Activated CD4-positive, alpha-beta memory T cell treated with anti-CD3 and anti-CD28 coated beads, Interleukin-2, amount 10 ng/mL, durations not matched to agents 7 days and 5 days (primary cell): ENCODE data around the gene LIPE. TPM values are rescaled to one million over a fixed set of nuclear protein-coding genes. Genes with fewer than 3 reads are reported as not detected.

ENCODE experiments used
- CTCF ChIA-PET: fragments of 350-600 bp; sonication (Branson Sonifier 250); formaldehyde crosslinking; loops from one replicate; lab custom pipeline; 2021; ENCODE audit warnings: antibody characterized with exemption, inconsistent platforms; lab: Charles Lee
- POLR2A ChIA-PET: fragments of 350-600 bp; sonication (Branson Sonifier 250); formaldehyde crosslinking; loops from one replicate; lab custom pipeline; 2021; ENCODE audit warnings: antibody characterized with exemption; lab: Charles Lee
- DNase-seq: peaks from one replicate; pipeline ENCODE4 v3.0.0-alpha.2; 2020
- H3K27ac Mint-ChIP-seq: one replicate; pipeline ENCODE4 v1.8.0; 2021; ENCODE audit warnings: mild to moderate bottlenecking, mixed read lengths
- H3K27me3 Mint-ChIP-seq: one replicate; pipeline ENCODE4 v1.8.0; 2021; ENCODE audit warnings: mixed read lengths
- H3K36me3 Mint-ChIP-seq: one replicate; pipeline ENCODE4 v1.8.0; 2021; ENCODE audit warnings: low read depth, mixed read lengths
- H3K4me1 Mint-ChIP-seq: one replicate; pipeline ENCODE4 v1.8.0; 2021; ENCODE audit warnings: mixed read lengths
- H3K4me3 Mint-ChIP-seq: one replicate; pipeline ENCODE4 v1.8.0; 2021; ENCODE audit warnings: mild to moderate bottlenecking, mixed read lengths
- H3K9me3 Mint-ChIP-seq: one replicate; pipeline ENCODE4 v1.8.0; 2021; ENCODE audit warnings: mixed read lengths
- total RNA-seq, 2 experiments: library from RNA; stranded (reverse); gene quantifications; one replicate each; pipeline ENCODE4 v1.2.3, GENCODE V29; 2021

Gene LIPE
- total RNA-seq, 2 experiments from 2014 or later, result 34.7 to 37.2 TPM

DNA sequence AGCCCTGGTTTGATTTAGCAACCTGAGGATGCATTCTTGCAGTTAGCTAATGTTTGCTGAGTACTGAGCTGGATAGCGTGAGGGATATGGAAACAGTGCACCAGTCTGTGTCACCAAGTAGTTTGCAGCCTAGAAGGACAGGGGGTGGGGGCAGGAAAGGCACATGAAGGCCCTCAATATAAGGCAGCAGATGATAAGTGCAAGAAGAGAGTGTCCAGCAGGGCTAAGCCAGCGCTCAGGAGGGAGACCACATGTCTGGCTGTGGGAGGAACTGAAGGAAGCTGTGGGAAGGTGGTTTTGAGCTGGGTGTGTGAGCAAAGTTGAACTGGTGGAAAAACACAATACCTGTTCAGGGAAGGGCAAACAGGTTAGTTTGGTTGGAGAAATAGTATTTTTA, 13.9 kb upstream of the LIPE start:
- Mint-ChIP-seq H3K36me3 (no peaks in the 10 kb centered on the region), H3K4me3 (no peak overlapping the region), H3K27me3 (peaks cover 5% of the 10 kb centered on the region), H3K27ac (peak overlapping the region; percentile 25), H3K4me1 (peaks cover 29% of the 10 kb centered on the region), H3K9me3 (no peaks in the 10 kb centered on the region)
- CTCF ChIA-PET, result interaction anchor here (0.6 to 3.0 kb wide), 32 partner anchors 9 to 496 kb away, joined by 3 to 91 read pairs (median 4); partner anchors contain the start of gene CEACAM1
- peak; percentile 37 for DNase-seq
- POLR2A ChIA-PET, result interaction anchor here (0.7 to 2.8 kb wide), 7 partner anchors 9 to 89 kb away, joined by 3 to 18 read pairs (median 4); partner anchors contain the start of gene CEACAM1

DNA sequence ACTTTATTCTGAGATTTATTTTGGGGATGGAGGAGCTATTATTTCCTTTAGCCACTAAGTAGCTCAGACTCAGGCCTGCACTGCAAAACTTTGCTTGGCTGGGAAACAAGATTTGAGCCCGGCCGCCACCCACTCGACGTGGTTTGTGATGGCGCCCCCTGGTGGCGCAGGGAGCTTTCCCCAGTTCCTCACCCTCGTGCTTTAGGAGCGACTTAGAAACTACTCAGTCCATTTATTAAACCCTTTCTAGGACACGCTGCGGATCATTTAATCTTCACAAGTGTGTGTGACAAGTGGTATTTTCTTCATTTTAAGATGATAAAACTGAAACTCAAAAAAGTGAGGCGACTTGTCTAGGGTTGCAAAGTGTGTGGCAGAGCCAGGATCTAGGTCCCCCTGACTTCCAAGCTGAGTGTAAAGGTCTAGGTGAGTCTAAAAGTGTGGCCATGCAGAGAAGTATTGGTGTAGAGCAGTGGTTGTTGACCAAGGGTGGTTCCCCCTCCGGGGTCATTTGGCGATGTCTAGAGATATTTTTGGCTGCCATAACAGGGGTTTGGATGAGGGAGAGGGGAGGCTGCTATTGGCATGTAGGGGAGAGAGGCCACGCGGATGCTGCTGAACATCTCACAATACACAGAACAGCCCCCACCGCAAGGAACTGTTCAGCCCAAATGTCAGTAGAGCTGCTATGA, 13.3 kb upstream of the LIPE start:
- peak; percentile 84 for DNase-seq
- POLR2A ChIA-PET, result interaction anchor here (1.0 to 2.8 kb wide), 7 partner anchors 9 to 88 kb away, joined by 3 to 18 read pairs (median 4); partner anchors contain the start of gene CEACAM1
- CTCF ChIA-PET, result interaction anchor here (0.6 to 3.0 kb wide), 46 partner anchors 9 to 496 kb away, joined by 3 to 91 read pairs (median 4); partner anchors contain the start of gene CEACAM1
- Mint-ChIP-seq H3K4me1 (peaks cover 29% of the 10 kb centered on the region), H3K27ac (peak overlapping the region; percentile 25), H3K9me3 (no peaks in the 10 kb centered on the region), H3K4me3 (no peak overlapping the region), H3K27me3 (peaks cover 5% of the 10 kb centered on the region), H3K36me3 (no peaks in the 10 kb centered on the region)

DNA sequence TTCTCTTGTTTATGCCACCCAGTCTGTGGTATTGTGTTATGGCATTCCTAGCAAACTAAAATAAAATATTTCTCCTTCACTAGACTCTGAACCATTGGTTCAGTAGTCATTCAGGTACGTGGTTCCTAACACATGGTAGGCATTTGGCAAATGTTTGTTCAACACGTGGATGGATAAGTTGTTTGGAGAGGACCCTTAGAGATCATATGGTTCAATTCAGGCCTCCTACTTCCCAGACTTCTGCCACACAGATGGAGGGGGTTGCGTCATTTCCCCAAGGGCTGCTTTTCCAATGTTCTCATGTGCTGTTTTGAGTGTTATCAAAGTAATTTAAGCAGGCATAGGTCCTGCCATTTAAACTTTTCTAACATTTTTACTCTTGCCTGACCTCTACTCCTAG, 8.8 kb upstream of the LIPE start:
- no peak overlapping the region for H3K27ac Mint-ChIP-seq
- no peak overlapping the region for H3K4me3 Mint-ChIP-seq
- POLR2A ChIA-PET, result no interaction called here
- no peak for DNase-seq
- CTCF ChIA-PET, result interaction anchor here (3.6 kb wide), 1 partner anchor 17 kb away, joined by 35 read pairs; no protein-coding TSS in a partner anchor
- H3K4me1 Mint-ChIP-seq, result peaks cover 26% of the 10 kb centered on the region
- H3K9me3 Mint-ChIP-seq, result no peaks in the 10 kb centered on the region
- H3K36me3 Mint-ChIP-seq, result no peaks in the 10 kb centered on the region
- peaks cover 2% of the 10 kb centered on the region for H3K27me3 Mint-ChIP-seq

DNA sequence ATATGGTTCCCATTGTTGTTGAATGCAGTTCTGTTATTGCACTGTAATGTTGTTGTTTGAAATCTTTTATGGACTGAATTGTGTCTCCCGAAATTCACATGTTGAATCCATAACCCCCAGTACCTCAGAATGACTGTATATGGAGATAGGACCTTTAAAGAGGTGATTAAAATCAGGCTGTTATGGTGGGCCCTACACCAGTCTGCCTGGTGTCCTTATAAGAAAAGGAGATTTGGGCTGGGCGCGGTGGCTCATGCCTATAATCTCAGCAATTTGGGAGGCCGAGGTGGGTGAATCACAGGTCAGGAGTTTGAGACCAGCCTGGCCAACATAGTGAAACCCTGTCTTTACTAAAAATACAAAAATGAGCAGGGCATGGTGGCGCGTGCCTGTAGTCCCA, 8.1 kb upstream of the LIPE start:
- Mint-ChIP-seq H3K36me3 (no peaks in the 10 kb centered on the region), H3K27ac (no peak overlapping the region), H3K4me1 (peaks cover 19% of the 10 kb centered on the region), H3K4me3 (no peak overlapping the region), H3K9me3 (no peaks in the 10 kb centered on the region), H3K27me3 (peaks cover 2% of the 10 kb centered on the region)
- ChIA-PET POLR2A (interaction anchor here (3.0 kb wide), 1 partner anchor 11 kb away, joined by 20 read pairs; no protein-coding TSS in a partner anchor), CTCF (interaction anchor here (0.7 to 4.6 kb wide), 5 partner anchors 12 to 94 kb away, joined by 3 to 35 read pairs (median 6); no protein-coding TSS in a partner anchor)
- DNase-seq, result no peak

DNA sequence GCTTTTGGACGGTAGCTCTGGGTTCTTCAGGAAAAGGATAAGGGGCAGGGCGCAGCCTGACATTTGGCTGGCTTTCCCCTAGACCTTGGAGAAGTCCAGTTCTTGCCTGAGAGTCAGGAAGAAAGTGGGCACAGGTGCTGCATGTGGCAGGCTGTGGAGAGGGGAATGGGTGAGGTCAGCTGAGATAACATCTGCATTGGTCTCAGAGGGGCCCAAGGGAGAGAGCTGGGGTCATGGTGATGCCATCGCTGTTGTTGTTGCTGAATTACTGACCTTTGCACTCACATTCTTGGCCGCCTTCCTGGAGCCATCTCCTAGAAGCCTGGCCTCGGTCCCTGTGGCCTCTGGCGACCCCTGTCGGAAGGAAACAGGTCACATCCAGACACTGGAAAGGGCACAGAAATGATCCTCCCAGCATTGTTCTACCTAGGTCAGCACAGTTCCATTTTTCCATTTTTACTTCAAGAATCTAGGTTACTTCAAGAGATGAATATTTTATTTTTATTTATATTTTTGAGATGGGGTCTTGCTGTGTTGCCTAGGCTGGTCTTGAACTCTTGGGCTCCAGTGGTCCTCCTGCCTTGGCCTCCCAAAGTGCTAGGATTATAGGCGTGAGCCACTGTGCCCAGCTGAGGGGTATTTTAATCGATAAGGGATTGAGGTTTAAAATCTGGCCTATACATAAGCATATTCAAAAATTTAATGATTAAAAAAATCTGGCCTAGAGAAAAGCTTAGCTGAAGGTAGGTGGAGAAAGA, 6.5 kb upstream of the LIPE start:
- peaks cover 11% of the 10 kb centered on the region for H3K4me1 Mint-ChIP-seq
- POLR2A ChIA-PET, result interaction anchor here (1.1 to 3.0 kb wide), 2 partner anchors 10 to 16 kb away, joined by 3 to 20 read pairs; no protein-coding TSS in a partner anchor

DNA sequence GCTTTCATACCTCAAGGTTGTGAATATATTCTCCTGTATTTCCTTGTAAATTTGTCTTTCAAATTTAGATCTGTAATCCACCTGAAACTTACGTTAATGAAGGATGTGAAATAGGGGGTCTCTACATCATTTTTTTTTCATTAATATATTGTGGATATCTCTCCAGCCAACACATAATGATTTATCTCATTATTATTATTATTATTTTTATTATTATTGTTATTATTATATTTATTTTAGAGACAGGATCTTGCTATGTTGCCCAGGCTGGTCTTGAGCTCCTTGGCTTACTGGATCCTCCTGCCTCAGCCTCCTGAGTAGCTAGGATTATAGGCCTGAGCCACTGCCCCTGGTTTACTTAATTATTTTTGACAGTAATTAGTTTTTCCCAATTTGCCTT, 4.3 kb upstream of the LIPE start:
- H3K36me3 Mint-ChIP-seq, result no peaks in the 10 kb centered on the region
- ChIA-PET POLR2A (no interaction called here), CTCF (interaction anchor here (0.7 to 4.6 kb wide), 4 partner anchors 8 to 906 kb away, joined by 4 to 19 read pairs (median 10); no protein-coding TSS in a partner anchor)
- H3K9me3 Mint-ChIP-seq, result no peaks in the 10 kb centered on the region
- no peak overlapping the region for H3K4me3 Mint-ChIP-seq
- peaks cover 7% of the 10 kb centered on the region for H3K4me1 Mint-ChIP-seq
- H3K27me3 Mint-ChIP-seq, result peaks cover 2% of the 10 kb centered on the region
- no peak overlapping the region for H3K27ac Mint-ChIP-seq
- no peak for DNase-seq

More for the DNA sequence above, 6.5 kb upstream of the LIPE start:
- CTCF ChIA-PET, result interaction anchor here (0.8 to 4.6 kb wide), 10 partner anchors 10 to 332 kb away, joined by 3 to 35 read pairs (median 3); no protein-coding TSS in a partner anchor
- H3K27ac Mint-ChIP-seq, result no peak overlapping the region
- peak; percentile 76 for DNase-seq
- H3K9me3 Mint-ChIP-seq, result no peaks in the 10 kb centered on the region
- no peaks in the 10 kb centered on the region for H3K36me3 Mint-ChIP-seq
- peaks cover 2% of the 10 kb centered on the region for H3K27me3 Mint-ChIP-seq
- no peak overlapping the region for H3K4me3 Mint-ChIP-seq

DNA sequence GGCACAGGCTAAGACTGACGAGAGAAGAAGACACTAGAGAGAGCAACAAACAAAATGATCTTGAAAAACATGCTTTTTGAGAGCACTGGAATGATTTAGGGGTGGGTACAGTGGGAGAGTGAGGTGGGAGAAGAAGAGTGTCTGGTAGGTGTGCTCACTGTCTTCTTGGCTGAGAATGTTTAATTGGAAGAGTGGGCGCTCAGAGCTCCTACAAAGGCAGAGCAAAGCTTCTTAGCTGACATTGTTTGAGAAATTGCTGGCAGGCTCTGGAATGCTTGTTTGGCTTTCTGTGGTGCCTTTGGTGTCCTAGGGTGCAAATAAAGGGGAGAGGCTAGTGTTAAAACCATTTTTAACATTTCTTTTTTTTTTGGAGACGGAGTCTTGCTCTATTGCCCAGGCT, 1.5 kb upstream of the LIPE start:
- CTCF ChIA-PET, result interaction anchor here (1.0 kb wide), 1 partner anchor 10 kb away, joined by 4 read pairs; no protein-coding TSS in a partner anchor
- Mint-ChIP-seq H3K4me3 (no peak overlapping the region), H3K36me3 (no peaks in the 10 kb centered on the region), H3K27me3 (peaks cover 5% of the 10 kb centered on the region), H3K27ac (no peak overlapping the region), H3K9me3 (no peaks in the 10 kb centered on the region), H3K4me1 (peaks cover 13% of the 10 kb centered on the region)
- no peak for DNase-seq
- POLR2A ChIA-PET, result no interaction called here

DNA sequence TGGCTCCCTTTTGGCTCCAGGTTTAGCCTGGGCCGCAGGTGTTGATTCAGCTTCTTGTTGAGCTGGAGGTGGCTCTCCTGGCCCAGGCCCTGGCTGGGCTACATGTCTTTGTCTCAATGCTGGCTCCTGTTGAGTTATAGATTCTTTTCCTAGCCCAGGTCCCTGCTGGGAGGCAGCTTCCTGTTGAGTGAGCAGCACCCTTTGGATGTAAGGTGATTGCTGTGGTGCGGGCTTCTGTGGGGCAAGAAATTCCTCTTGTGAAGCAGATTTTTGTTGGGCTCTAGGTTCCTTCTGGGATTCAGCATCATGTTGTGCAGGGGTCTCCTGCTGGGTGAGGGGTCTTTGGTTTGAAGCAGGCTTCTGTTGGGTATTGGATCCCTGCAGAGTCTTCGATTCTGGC, 545 bp downstream of the LIPE start:
- CTCF ChIA-PET, result interaction anchor here (1.6 to 3.6 kb wide), 2 partner anchors 12 to 23 kb away, joined by 3 to 22 read pairs; no protein-coding TSS in a partner anchor
- Mint-ChIP-seq H3K9me3 (no peaks in the 10 kb centered on the region), H3K27me3 (peaks cover 5% of the 10 kb centered on the region), H3K27ac (no peak overlapping the region), H3K4me1 (peaks cover 22% of the 10 kb centered on the region), H3K36me3 (no peaks in the 10 kb centered on the region), H3K4me3 (no peak overlapping the region)
- DNase-seq, result no peak
- POLR2A ChIA-PET, result interaction anchor here (1.0 kb wide), 1 partner anchor 14 kb away, joined by 3 read pairs; no protein-coding TSS in a partner anchor

DNA sequence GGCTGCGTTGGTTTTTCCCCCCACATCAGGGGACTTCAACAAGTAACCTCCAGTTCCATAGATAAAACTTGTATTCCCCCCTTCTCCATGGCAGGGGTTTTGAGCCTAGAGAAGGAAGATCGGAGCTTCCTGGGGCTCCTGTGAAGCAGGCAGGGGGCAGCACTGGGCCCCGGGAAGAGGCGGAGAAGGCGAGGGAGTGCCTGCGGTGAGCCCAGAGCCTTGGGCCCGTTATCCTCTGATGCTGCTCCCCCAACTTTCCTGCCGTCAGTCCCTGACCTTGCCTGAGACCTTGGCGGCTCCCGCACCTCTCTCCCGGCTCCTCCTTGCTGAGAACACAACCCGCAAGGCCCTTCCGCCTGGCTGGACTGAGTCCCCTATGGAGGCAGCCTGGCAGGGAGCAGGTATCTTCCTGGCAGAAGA, 2.5 kb downstream of the LIPE start:
- H3K36me3 Mint-ChIP-seq, result peaks cover 2% of the 10 kb centered on the region
- no peak overlapping the region for H3K4me3 Mint-ChIP-seq
- CTCF ChIA-PET, result interaction anchor here (1.6 to 3.6 kb wide), 4 partner anchors 9 to 25 kb away, joined by 3 to 26 read pairs (median 20); no protein-coding TSS in a partner anchor
- POLR2A ChIA-PET, result interaction anchor here (1.1 to 2.7 kb wide), 2 partner anchors 9 to 26 kb away, joined by 3 to 20 read pairs; no protein-coding TSS in a partner anchor
- no peaks in the 10 kb centered on the region for H3K9me3 Mint-ChIP-seq
- no peak overlapping the region for H3K27ac Mint-ChIP-seq
- DNase-seq, result no peak
- H3K27me3 Mint-ChIP-seq, result peaks cover 4% of the 10 kb centered on the region
- peaks cover 42% of the 10 kb centered on the region for H3K4me1 Mint-ChIP-seq

DNA sequence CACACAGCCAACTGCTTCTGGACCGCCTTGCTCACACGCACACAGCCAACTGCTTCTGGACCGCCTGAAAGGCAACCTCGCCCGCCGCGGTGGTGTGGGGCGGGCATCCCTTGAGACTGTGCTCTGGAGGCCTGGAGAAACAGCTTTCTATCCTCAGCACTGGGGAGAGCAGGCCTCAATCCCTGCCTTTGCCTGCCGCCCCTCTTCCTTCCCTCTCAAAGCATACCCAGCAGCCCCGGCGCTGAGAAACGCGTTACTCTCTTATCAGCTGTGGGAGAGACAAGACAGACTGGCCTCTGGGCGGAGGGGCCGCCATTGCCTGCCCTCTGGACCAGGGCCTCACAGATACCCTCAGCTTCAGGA, 2.9 kb downstream of the LIPE start:
- H3K4me1 Mint-ChIP-seq, result peaks cover 42% of the 10 kb centered on the region

DNA sequence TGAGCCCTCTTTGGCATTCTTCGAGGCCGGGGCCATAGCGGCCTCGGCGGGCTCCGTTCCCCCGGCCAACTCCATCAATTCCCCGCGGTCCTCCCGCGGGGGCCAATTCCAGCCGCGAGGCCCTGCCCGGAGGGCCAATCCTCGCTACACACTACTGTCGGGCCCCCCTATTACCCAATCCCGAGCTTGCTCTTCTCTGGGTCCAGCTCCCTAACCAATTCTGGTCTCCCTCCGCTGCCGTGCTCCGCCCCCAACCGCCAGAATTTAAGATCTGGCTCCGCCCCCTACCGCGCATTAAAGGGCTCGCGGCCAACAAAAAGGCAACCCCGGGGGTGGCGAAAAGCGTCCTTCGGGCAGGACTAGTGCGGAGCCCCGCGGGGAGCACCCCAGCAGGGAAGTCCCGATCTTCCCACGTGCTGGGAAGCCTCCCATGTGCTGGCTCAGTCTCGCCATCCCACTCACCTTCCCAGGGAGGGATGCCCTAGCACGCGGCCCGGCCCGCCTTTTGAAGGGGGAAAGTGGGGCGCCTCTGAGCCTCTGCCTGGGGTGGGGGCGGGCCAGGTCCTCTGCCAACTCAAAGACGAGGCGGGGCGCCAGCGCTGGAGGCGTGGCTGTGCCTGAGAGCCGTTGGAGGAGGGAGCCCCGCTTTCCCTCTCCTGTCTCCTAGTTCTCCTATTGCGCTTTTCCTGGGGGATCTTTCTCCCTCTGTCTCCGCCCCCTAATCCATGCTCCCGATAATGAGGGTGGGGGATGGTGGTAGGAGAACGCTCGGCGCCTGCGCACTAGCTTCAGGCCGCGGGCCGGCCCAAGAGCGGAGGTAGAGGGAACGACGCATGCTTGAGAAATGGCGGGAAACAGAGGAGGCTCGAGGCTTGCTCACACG, 3.5 kb downstream of the LIPE start:
- no peaks in the 10 kb centered on the region for H3K9me3 Mint-ChIP-seq
- POLR2A ChIA-PET, result interaction anchor here (1.1 to 2.7 kb wide), 6 partner anchors 10 to 104 kb away, joined by 3 to 20 read pairs (median 4); partner anchors contain the start of gene CEACAM1
- H3K4me1 Mint-ChIP-seq, result peaks cover 42% of the 10 kb centered on the region
- CTCF ChIA-PET, result interaction anchor here (1.0 to 3.6 kb wide), 13 partner anchors 10 to 315 kb away, joined by 3 to 26 read pairs (median 8); partner anchors contain the start of gene CEACAM1
- peak overlapping the region; percentile 85 for H3K27ac Mint-ChIP-seq
- H3K27me3 Mint-ChIP-seq, result peaks cover 4% of the 10 kb centered on the region
- peaks cover 4% of the 10 kb centered on the region for H3K36me3 Mint-ChIP-seq
- peak overlapping the region; percentile 87 for H3K4me3 Mint-ChIP-seq
- DNase-seq, result peak; percentile 95

More for the DNA sequence above, 2.9 kb downstream of the LIPE start:
- Mint-ChIP-seq H3K4me3 (peak overlapping the region; percentile 87), H3K9me3 (no peaks in the 10 kb centered on the region), H3K27ac (no peak overlapping the region), H3K27me3 (peaks cover 4% of the 10 kb centered on the region), H3K36me3 (peaks cover 4% of the 10 kb centered on the region)
- DNase-seq, result no peak
- CTCF ChIA-PET, result interaction anchor here (1.6 to 3.6 kb wide), 4 partner anchors 9 to 27 kb away, joined by 11 to 26 read pairs (median 20); no protein-coding TSS in a partner anchor
- POLR2A ChIA-PET, result interaction anchor here (1.1 to 2.7 kb wide), 3 partner anchors 10 to 104 kb away, joined by 3 to 20 read pairs (median 4); partner anchors contain the start of gene CEACAM1
